GM21576 (cell line): ENCODE results near the gene MUC21.
"Not testable (repeated sequence)": the region's sequence is repeated elsewhere in the genome, so short reads cannot be mapped to it uniquely, and the experiment has no call there.

Experiments
- ATAC-seq: cut with Tn5 transposase; IDR thresholded peaks from one replicate; pipeline ENCODE4 v1.9.1; 2021; ENCODE audit warnings: mild to moderate bottlenecking, moderate library complexity; ENCODE audit not compliant: unreplicated experiment

Gene MUC21

GRCh38 chr6:30966154-30966553 lies 17.4 kb upstream of the MUC21 start:
- no peak for ATAC-seq

- ATAC-seq, result not testable (repeated sequence)
Observed at GRCh38 chr6:30969171-30969570, 14.3 kb upstream of the MUC21 start.

- ATAC-seq, result no peak
Observed at GRCh38 chr6:30970946-30971345, 12.6 kb upstream of the MUC21 start.

- no peak for ATAC-seq
Observed at GRCh38 chr6:30972816-30973215, 10.7 kb upstream of the MUC21 start.

GRCh38 chr6:30974490-30975252 lies 8.8 kb upstream of the MUC21 start:
- ATAC-seq, result no peak

- ATAC-seq, result no peak
Observed at GRCh38 chr6:30979141-30979540, 4.4 kb upstream of the MUC21 start.

GRCh38 chr6:30979690-30980089 lies 3.8 kb upstream of the MUC21 start:
- ATAC-seq, result no peak

- no peak for ATAC-seq
Observed at GRCh38 chr6:30981942-30982772, 1.4 kb upstream of the MUC21 start.

GRCh38 chr6:30985490-30985889 lies 2.0 kb downstream of the MUC21 start:
- no peak for ATAC-seq

- ATAC-seq, result no peak
Observed at GRCh38 chr6:30987304-30987703, 3.8 kb downstream of the MUC21 start.

- no peak for ATAC-seq
Observed at GRCh38 chr6:30988209-30988825, 4.8 kb downstream of the MUC21 start.

GRCh38 chr6:30990422-30991086 lies 7.0 kb downstream of the MUC21 start:
- ATAC-seq, result no peak

- no peak for ATAC-seq
Observed at GRCh38 chr6:30991891-30992290, 8.4 kb downstream of the MUC21 start.

- ATAC-seq, result no peak
Observed at GRCh38 chr6:30997301-30997700, 13.8 kb downstream of the MUC21 start.

- ATAC-seq, result no peak
Observed at GRCh38 chr6:30998785-30999184, 15.3 kb downstream of the MUC21 start.

GRCh38 chr6:31000067-31000860 lies 16.7 kb downstream of the MUC21 start:
- not testable (repeated sequence) for ATAC-seq

- ATAC-seq, result no peak
Observed at GRCh38 chr6:31001281-31001888, 17.9 kb downstream of the MUC21 start.

GRCh38 chr6:31002471-31002870 lies 19.0 kb downstream of the MUC21 start:
- ATAC-seq, result no peak

GRCh38 chr6:31004794-31005193 lies 21.3 kb downstream of the MUC21 start:
- no peak for ATAC-seq
